HG02938 (cell line): ENCODE results near the gene DNAH3.
"Not testable (repeated sequence)": the region's sequence is repeated elsewhere in the genome, so short reads cannot be mapped to it uniquely, and the experiment has no call there.

Source experiments
- ATAC-seq: cut with Tn5 transposase; IDR thresholded peaks from one replicate; pipeline ENCODE4 v1.9.1; 2021; ENCODE audit warnings: mild to moderate bottlenecking, moderate library complexity; ENCODE audit not compliant: unreplicated experiment

DNAH3 gene

DNA sequence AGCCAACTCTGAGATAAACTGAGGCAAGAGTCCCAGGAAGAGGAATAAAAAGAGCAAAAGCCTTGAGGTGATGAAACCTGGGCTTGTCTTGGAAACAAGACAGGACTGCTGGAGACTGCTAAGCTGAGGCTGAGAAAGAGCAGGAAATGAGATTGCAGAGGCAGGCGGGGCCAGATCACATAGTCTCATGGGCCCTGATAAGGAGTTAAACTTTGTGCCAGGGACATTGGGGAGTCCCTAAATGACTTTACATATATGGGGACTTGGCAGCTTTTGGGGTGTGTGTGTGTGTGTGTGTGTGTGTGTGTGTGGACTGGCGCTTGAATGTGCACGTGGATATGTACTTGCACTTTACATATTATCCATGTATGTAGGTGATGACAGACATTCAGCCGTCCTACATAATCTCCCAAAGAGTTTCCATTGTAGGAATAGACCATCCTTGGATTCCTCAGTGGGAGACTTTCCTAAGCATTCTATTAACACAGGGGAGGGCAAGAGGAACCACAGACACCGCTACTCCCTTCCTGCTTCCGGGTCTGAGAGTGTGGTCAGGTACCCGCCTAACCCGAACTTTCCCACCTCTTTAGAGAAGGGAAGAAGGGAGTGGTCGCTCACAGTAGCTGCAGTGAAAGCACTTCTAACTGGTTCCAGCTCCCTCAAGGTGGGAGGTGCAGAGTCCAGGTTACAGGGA is 127.0 kb downstream of the DNAH3 start:
- no peak for ATAC-seq

DNA sequence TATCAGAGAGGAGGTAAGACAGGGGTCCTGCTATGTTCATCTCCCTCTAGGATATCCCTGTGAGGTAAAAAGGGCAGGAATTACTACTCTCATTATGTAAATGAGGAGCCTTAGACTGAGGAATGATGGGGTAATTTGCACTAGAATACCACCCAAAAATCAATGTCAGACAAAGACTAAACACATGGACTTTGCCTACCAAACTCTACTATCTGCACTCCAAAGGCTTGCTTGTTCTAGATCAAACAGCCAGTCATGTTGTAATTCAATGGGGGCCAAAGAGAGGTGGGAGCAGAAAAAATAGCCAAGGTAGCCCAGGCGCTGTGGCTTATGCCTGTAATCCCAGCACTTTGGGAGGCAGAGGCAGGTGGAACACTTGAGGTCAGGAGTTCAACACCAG is 129.3 kb downstream of the DNAH3 start:
- no peak for ATAC-seq

DNA sequence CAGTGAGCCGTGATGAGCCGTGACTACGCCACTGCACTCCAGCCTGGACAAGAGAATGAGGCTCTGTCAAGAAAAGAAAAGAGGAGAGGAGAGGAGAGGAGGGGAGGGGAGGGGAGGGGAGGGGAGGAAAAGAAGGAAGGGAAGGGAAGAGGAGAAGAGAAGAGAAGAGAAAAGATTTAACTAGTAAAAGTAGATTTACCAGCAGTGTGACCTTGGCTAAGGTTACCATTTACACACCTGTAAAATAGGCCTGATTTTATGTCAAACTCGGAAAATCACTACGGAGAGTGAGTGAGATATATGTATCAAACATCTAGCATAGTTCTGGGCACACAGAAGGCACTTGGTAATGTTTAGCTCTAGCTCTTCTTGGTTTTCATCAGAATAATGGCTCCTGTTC is 140.8 kb downstream of the DNAH3 start:
- ATAC-seq = no peak

GRCh38 chr16:21005008-21005407 is 145.6 kb downstream of the DNAH3 start:
- no peak for ATAC-seq

DNA sequence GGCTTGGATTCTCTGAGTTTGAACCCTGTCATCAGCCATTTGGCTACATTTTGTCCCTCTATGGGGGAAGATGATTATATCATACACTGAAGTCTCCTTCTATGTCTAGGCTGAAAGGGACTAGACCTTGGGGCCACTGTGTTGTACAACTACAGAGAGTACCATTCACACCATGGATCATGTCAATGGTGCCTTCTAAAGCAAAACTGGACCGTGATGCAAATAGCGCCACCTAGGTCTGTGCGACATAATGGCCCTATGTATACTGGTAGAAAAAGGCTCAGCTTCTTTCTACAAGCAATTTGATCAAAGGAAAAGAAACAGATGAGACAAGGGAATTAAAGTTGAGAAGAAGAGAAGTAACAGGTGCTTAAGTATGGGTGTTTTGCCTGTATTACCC is 149.4 kb downstream of the DNAH3 start:
- ATAC-seq = no peak

DNA sequence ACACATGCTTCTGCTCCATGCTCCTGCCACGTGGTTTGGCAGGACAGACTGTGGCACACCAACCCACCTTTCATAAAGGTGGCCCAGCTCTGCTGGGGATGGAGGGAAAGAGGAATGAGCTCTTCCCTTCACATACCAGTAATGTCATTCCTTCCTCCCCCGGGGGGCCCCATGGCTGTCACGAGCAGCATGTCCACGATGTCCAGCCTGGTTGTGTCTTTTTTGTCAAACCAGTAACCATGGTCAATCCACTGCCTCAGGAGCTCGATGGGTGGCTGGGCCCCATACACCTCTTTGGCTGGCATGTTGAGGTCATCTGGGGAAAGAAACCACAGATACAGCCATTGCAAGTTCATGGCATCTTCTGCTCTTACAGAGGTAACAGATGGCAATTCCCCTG is 153.5 kb downstream of the DNAH3 start:
- ATAC-seq = no peak

DNA sequence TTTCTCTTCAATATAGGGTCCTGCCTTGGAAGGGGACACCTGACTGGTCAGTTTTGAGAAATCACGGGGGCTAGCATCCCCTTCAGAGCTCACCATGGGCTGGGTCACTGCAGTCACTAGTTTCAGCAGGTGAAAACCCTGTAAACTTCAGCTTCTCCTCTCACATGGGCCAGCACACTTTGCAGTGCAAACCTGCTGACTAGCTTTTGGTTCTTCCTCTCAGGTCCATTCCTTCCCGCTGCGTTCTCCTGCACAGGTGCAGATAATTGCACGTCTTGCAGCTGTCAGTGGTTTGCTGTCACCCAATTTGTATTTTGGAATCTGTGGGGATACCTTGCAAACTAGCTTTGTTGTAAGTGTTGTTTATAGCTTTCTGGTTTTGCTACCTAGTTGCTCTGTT is 154.9 kb downstream of the DNAH3 start:
- no peak for ATAC-seq

DNA sequence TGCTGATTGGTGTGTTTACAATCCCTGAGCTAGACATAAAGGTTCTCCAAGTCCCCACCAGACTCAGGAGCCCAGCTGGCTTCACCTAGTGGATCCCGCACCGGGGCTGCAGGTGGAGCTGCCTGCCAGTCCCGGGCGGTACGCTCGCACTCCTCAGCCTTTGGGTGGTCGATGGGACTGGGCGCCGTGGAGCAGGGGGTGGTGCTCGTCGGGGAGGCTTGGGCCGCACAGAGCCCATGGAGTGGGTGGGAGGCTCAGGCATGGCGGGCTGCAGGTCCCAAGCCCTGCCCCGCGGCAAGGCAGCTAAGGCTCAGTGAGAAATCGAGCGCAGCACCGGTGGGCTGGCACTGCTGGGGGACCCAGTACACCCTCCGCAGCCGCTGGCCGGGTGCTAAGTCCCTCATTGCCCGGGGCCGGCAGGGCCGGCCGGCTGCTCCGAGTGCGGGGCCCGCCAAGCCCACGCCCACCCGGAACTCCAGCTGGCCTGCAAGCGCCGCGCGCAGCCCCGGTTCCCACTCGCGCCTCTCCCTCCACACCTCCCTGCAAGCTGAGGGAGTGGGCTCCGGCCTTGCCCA is 161.1 kb downstream of the DNAH3 start:
- not testable (repeated sequence) for ATAC-seq

DNA sequence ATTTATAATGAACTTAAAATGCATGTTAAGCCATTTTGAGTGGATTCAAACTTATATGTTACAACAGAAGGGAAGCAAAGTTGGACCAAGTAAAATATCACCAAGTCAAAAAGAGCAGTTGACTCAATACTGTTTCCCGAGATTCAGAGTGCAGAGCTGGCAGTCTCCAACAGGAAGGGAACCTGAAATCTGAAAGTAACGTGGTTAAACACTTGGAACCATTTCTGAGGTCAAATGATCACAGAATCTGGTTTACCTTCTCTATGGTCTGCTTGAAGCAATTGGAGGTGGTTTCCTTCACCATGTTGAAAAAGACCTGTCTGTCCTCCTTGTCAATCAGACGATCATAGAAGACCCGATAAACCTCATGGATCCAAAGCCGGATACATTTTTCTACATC is 163.6 kb downstream of the DNAH3 start:
- no peak for ATAC-seq

GRCh38 chr16:20984019-20984418 is 166.6 kb downstream of the DNAH3 start:
- no peak for ATAC-seq

GRCh38 chr16:20976576-20976975 is 174.1 kb downstream of the DNAH3 start:
- no peak for ATAC-seq

DNA sequence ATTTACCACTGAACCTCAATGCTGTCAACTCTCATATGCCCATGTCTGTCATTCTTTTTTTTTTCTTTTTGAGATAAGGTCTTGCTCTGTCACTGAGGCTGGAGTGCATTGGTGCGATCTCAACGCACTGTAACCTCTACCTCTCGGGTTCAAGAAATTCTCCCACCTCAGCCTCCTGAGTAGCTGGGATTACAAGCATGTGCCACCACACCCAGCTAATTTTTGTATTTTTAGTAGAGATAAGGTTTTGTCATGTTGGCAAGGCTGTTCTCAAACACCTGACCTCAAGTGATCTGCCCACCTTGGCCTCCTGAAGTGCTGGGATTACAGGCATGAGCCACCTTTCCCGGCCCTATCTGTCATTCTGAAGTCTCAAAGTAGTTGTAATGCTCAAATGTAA is 177.4 kb downstream of the DNAH3 start:
- not testable (repeated sequence) for ATAC-seq

DNA sequence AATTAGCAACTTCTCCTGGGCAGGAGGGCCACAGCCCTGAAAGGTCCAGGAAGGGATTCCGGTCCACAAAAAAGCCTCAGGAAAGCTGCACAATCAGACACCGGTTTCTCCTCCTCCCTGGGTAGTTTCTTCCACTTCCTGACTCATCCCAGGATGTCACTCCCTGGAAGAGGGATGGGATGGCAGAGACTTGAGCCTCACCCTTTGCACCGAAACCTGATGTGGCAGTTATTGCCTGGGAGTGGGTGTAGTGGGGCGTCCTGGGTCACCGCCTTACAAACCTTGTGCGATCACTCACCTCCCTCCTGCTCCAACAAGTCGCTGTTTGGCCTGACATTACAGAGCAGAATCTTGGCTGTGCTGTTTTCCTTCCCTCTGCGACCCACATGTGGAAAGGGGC is 179.2 kb downstream of the DNAH3 start:
- no peak for ATAC-seq

DNA sequence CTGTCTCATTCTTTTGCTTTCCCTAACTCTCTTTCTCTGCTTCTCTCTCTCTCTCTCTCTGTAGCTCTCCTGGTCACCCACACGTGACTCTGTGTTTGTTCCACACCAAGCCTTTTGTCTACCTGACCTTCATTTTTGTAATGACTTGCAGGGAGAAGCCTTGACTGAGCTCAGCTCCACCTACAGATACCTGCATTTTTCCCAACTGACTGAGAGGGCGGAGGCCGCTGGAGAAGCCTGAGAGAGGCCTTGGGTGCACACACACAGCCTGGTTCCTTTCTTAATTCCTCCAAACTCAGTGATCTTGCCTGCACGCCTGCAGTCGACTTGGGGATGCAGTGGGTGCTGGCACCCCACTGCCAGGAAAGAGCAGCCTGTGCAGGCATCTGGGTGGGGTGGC is 181.3 kb downstream of the DNAH3 start:
- ATAC-seq = no peak

DNA sequence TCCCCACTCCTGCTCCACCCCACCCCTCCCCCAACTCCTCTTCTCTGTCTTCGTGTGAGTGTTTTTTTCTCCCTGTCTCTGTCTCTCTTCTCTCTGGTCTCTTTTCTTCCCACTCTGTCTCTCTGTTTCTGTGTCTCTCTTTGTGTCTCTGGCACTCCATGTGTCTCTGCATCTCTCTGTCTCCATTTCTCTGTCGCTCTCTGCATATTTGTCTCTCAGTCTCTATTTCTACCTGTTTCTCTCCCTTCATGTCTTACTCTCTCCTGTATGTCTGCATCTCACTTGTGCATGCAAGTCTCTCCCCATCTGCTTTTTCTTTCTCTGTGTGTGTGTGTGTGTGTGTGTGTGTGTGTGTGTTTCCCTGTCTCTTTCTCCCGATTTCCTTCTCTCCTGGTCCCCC is 181.9 kb downstream of the DNAH3 start:
- ATAC-seq = no peak

DNA sequence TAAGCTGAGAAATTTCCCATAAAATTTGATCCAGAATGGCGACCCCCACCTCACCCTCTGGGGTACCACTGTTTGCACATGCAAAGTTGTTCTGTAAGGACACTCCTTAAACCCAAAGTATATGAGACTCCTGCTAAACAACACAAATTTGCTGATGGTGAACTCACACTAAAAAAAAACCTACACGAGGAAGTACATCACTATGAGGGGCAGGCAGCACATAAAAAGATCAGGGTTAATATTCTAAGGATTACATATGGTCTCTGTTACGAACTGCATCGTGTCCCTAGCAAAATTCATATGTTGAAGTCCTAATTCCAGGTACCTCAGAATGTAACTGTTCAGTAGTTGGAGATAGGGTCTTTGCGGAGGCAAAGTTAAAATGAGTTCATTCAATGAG is 189.7 kb downstream of the DNAH3 start:
- no peak for ATAC-seq

DNA sequence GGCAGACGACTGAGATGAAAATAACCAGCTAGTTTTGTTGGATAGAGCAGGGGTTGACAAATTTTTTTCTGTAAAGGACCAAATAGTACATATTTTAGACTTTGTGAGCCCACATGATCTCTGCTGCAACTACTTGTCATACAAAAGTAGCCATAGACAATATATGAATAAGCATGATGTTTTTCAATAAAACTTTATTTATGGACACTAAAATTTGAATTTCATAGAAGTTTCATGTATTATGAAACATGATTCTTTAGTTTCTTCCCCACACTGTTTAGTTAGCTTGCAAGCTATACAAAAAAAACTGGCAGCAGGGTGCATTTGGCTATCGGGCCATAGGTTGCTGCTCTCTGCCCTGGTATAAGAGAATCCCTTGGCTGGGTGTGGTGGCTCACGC is 193.5 kb downstream of the DNAH3 start:
- no peak for ATAC-seq

DNA sequence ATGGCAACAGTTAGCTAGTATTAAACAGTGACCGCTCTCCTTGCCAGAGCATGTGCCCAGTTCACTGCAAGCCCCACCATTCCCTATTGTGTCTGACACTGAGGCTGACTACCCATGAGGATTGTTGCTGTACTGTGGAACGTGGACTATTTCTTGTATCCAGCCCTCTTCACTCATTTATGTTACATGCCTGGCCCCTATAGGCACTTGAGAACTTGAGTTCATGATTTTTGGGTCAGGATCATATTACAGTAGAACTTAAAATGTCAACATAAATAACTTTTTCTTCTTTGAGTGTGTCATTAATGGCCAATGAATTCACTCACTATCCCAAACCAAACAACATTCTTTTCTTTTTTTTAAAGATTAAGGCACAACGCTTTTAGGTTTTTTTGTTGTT is 194.3 kb downstream of the DNAH3 start:
- no peak for ATAC-seq

DNA sequence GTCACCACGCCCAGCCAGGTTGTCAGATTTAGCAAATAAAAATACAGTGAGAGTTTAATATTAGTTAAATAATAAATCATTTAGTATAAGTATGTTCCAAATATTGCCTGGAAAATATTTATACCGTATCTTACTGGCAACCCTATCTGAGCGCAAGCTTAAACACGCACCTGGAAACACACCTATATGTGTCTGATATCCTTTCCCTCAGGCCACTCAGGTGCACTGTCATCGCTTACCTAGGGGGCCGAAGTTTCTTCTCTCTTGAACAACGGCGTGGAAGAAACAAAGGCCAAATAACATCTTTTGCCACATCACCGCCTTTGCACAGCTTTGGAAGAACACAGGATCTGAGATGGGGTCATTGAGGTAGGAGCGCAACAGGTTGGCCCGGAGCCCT is 196.1 kb downstream of the DNAH3 start:
- no peak for ATAC-seq

- no peak for ATAC-seq
These were observed 198.3 kb downstream of the DNAH3 start for GRCh38 chr16:20952139-20952920.

DNA sequence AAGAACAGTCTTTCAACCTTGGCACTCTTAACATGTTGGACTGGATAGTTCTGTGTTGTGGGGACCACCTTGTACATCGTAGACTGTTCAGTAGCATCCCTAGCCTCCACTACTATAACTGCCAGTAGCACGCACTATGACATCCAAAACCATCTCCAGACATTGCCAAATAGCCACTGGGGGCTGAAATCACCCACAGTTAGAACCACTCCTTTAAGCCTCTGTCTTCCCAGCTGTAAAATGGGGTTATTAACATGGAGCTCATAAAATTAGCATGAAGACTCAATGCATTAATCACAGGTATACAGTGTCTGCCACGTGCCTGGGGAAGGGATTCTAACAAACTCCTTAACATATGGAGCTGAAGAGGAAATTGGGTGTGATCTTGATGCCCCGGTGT is 200.4 kb downstream of the DNAH3 start:
- no peak for ATAC-seq

DNA sequence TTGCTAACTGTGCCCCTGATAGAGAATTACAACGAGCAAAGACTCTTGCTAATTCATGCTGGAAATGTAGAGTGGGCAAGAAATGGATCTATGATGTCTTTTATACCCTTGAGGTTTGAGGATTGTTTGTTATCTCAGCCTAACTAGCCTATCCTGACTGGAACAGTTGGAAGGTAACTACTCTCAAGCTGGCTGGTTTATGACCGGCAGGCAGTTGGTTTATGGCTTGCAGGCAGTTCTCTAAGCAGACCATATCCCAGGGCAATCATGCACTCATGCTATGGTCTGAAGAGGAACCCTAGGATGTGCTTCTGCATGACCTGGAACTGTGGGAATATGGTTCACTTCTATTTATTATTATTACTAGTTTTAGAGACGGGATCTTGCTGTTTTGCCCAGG is 201.0 kb downstream of the DNAH3 start:
- ATAC-seq = no peak
